HG03432 (cell line): ENCODE measurements around the gene HAO1.

Experiments
- ATAC-seq: cut with Tn5 transposase; IDR thresholded peaks from one replicate; pipeline ENCODE4 v1.9.1; 2021; ENCODE audit warnings: mild to moderate bottlenecking, moderate library complexity; ENCODE audit not compliant: unreplicated experiment

HAO1 gene

DNA sequence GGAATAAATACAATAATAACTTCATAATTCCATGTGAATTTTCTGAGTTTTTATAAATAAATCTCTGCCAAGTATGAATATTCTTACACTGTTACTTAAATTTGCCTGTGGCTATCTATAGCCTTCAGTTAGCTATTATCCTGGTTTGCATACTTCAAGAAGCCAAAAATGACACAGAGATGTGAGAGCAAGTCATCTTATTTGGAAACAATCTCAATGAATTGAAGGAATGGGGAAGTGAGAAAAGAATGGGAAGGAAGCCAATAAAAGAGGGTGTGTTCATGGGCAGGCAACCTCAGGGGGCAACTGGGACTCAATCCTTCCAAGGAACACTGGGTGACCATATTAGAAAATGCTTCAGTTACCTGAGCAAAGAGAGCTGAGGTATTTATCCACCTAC is 9.9 kb downstream of the HAO1 start:
- ATAC-seq = no peak

DNA sequence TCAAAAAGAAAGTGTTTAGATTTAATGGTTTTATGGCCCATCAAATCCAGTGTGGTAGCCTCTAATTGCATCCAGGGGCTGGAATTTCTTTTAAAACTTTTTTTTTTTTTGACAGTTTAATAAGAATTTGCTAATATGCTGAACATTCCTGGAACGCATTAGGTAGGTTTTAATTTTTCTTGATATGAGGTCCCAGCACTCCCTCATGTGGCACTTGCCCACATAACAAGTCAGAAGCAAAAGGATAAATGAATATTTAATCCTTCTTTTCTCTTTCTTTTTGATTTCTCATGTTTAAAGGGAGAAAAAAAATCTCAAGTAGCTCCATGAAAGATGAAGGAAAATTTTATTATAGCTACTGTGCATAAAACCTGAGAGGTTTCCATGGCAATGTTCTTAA is 13.5 kb downstream of the HAO1 start:
- no peak for ATAC-seq

DNA sequence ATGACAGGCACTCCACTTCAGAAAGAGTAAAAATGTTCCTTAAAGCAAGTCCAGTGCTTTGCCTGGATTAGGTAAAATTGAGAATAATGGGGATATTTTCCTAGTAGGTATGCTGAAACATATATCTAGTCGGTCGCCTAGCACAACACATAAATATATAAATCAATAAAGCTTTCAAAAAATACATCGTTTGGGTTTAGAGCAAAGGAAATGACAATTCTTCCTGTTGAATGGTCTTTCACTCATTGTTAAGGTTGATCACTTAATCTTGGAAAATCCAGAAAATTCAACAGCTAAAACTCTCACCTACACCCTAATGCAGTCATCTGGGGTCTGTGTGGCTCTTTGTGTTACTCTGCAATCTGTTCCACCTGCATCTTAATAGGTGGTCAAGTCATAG is 13.9 kb downstream of the HAO1 start:
- ATAC-seq = no peak

DNA sequence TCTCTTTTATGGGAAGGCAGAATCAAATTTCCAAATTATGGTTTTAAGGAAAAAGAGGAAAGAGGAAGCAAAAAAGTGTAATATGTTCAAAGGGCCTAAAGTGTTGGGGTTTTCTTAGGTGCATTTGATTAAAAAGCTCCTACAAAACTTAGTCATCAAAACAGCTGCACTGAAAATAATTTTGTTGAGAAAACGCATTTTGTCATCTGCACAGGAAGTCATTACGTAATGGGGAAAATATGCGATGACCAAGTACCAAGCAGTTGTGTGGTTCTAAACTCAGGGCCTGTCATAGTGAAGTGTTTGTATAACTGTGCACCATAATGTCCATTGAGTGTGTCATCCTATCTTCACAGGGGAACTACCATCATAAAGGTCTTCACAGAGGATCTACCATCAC is 15.6 kb downstream of the HAO1 start:
- peak; percentile 67 for ATAC-seq

DNA sequence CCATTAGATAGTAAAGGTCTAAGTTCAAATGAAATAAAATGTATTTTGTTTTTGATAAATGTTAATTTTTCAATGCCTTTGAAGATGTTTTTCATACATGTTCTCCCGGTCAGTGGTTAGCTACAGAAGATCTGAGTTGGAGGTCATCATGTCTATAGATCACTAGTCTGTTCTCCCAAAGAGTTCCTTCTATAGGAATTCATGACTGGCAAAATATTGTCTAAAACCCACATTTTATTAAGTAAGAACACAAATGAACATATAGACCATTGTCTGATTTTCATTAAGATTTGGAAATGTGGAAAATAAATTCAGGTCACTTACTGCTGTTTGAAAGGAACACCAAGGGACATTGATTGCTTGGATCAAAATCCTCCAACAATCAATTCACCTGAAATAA is 23.6 kb downstream of the HAO1 start:
- ATAC-seq = no peak

DNA sequence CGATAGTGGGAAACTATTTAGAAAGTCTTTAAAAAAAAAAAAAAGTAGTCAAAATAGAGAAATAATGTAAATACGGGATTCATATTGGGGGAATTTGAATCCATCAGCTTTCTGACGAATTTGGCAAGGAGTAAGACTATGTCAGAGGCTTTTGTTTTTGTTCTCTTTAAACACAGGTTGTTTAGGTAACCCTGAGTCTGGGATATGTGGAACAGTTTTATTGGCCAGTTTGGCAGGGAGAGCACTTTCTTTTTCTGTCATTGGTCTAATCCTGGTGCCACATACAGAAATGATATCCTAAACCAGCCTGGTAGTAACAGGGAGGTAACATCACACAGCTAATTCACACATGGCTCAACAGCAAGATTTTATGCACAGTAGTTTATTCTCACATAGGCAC is 27.7 kb downstream of the HAO1 start:
- no peak for ATAC-seq

DNA sequence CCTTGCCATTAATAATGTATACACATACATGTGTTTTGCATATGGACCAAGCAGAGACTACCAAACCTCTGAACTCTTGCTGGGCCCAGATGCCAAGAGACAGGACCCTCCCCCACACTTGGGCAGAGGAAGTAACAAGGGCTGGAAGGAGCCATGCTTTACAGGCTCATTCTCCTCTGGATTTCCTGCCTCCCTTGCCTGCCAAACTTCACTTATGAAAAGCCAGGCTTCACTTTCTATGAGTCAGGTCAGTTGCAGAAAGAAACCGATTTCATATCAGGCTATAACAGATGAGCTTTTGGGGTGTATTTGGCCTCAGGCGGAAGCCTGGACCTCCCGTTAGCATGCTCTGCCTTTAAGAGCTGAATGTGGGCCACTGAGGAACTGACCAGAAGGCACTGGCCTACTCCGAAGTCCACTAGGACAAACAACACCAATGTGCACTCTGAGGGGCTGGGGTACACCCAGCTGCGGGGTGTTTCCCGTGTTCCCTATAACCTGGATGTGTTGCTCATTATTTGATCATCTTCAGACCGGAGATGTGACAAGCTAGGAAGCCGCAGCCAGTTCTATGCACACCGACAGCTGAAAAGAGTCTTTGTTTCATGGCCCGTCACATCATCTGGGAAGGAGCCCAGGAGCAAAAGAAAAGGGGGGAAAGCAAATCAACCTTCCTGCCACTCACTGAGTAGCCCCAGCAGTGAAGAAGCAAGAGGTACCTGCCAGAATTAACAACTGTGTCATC is 28.5 kb downstream of the HAO1 start:
- ATAC-seq = no peak

DNA sequence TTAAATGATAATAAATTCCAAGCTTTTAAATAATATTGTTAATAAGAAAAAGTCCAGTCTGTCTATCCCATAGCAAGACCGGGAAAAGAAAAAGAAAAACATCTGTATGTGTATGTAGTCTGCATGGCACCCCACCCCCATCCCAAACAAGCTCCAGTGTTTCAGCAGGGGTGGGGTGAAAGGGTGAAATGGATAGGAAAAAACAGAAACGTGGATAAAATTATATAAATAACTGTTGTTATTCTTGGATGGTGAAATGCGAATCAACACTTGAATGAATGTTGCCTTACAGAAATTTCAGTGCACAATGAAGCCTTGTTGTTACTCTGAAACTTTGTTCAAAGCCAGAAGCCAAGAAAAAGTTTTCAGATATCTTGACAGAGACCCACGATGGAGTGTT is 31.4 kb downstream of the HAO1 start:
- no peak for ATAC-seq

DNA sequence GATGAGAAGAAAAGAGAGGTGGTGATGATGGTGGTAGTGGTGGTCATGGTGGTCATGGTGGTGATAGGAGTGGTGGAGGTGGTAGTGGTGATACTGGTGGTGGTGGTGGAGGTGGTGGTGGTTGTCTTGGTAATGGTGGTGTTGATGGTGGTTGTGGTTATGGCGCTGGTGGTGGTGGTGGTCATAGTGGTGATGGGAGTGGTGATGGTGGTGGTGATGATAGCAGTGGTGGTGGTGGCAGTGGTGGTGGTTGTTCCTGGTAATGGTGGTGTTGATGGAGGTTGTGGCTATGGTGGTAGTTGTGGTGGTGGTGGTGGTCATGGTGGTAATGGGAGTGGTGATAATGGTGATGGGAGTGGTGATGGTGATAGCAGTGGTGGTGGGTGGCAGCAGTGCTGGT is 36.8 kb downstream of the HAO1 start:
- ATAC-seq = no peak

DNA sequence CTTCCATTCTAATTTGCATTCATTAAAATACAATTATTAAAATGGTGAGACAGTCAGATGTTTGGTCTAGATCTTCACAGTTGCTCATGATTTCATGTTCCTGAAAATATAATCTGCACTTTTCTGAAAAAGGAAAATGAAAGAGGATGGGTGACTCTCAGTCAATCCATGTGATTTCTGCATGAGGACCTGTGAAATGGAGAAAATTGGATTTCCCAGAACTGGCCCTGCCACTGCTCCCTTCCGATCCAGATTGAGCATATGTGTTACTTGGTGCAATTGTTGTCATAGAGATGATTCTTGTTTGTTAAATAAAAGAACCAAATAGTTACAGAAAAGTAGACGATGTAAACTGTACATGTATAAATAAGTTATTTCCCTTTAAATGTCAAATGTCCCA is 37.4 kb downstream of the HAO1 start:
- no peak for ATAC-seq

DNA sequence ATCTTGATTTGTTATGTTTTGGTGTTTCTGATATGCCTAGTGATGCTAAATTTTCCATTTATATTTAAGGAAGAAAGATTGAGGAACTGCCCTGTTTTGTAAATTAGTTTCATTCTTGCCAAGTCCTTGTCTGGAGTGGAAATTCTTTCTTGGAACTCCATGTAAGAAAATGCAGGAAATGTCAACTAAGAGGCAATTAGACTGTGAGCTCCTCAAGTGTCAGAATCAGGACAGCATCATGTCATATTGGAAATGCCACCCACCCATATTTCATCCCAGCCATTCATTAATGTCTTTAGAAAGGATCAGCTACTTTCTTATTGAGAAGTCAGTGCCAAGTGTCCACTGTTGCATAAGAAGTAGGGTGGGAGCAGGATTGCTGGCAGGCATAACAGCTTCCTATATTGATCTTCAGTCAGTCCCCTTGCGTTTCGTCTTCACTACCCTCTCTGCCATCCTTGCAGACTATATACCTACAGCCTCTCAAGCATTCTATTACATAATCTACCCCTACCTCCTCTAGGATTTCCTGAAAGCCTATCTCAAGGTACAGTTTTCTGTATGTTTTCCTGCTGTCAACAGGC is 42.4 kb downstream of the HAO1 start:
- ATAC-seq = no peak

DNA sequence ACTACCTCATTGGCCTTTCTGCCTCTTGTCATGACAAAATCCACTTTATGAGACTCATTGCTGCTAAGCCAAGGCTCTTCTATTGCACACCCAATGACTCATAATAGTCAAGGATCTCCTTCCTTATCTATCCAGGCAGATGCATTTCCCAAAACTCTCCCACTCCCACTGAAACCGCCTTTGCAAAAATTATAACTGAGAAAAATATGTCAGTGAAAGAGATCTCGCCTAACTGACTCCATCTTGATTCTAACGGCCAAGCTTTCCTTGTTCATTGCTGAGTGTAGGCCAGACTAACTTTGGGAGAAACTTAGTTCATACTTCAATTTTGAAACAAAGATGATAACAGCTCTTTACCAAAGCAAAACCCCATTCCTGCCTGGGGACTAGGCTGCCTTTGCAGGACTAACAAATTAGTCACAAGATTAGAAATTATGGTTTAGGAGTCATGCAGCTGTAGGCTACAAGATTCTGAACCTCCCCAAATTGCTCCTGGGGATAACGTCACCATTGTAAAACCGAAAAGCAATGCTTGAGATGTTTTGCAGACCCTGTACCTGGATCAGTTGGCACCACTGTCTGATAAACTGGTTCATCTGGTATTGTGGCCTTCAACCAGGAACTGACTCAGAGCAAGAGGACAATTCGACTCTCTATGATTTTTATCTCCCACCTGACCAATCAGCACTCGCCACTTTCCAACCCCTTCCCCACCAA is 47.1 kb downstream of the HAO1 start:
- no peak for ATAC-seq

DNA sequence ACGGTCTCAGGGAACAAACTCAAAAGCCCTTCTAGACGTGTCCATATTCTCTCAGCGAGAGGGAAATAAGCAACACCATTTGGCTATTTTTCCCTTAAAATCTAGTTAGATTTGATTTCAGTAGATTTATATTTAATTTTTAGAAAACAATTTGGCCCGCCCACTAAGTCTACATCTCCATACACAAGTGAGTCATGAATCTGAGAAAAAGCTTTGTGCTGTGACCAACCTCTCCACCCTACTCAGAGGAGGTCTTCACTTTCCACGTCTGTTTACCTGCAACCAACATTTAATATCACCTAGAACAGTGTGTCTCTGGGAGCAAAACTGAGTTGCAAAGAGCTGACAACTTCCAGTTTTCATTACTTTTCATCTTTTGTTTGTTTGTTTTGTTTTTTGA is 48.6 kb downstream of the HAO1 start:
- ATAC-seq = no peak

DNA sequence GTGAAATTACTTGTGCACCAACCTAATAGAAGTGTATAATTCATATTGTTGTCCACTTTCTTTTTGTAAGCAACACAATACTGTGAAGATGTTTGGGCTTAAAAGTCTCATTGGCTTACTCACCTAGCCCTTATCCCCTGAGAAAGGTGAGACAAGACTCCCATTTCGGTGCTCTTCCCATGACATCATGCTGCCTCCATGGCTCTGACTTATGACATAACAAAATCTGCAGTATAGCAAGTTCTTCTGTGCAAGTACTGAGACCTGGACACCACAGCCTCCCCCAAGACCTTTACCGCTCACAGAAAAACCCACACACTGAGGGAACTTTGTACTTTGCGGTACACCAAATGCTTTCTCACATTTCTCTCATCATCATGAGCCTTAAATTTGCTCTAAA is 50.5 kb downstream of the HAO1 start:
- ATAC-seq = no peak

DNA sequence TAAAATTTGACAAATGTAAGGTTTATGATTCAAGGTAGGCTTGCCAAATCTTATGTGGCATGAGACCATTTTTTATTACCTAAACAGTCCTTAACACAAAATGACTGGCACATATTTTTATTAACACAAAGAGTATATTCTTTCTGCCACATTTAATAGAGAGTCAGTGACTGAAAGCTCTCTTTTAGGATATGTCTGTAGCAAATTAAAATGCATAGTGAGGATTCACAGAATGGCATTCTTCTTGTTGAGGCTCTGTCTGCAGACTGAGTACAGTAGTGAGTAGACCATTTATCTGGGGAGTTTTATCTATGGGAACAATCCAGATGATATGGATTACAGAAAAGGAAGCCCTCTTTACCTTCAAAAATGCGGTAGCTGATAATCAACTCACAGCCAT is 56.5 kb downstream of the HAO1 start:
- no peak for ATAC-seq

DNA sequence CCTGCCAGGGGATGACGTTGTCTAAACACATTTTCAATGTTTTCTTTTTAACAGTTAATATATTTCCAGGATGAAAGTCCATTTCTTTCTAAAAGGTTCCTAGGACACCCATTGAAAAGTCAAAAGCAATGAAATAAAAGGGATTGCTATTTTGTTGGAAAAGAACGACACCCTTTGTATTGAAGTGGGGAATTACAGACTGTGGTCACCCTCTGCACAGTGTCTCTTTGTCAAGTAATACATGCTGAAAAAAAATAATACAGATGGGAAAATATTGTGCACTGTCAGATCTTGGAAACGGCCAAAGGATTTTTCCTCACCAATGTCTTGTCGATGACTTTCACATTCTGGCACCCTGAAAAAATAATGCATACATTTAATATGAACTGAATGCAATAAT is 56.9 kb downstream of the HAO1 start:
- ATAC-seq = no peak

DNA sequence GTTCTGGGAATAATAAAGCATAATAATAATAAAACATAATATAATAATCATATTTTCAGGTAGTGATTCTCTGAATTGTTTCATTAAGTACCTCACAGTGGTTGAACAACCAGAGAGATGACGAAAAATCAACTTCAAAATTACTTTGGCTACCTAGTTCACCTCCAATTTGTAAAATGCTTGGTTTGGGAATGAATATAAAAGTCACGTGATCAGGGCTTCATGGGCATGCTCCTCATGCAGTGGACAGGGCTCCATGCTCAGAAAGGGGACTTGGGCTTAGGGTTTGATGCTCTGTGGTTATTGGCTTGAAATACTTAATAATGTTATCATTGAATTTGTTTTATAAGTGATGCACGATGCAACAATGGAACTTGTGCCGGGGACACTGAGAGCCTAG is 58.2 kb downstream of the HAO1 start:
- no peak for ATAC-seq

DNA sequence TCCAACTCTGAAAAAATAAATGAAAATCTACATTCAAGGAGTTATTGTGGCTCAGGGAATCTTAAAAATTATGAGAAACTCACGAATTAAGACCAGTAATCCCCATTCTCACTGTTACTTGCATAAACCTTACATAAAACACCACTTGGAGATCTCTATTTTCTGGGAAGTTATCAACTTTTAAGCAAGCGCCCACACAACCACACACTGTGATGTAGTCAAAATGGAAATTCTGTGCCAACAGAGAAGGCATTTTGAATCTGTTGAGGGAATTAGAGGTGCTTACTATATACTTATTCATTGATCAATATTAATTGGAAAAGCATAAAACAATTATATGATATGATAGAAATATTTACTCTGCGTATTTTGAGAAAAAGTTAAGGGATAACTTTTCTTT is 58.7 kb downstream of the HAO1 start:
- ATAC-seq = no peak

DNA sequence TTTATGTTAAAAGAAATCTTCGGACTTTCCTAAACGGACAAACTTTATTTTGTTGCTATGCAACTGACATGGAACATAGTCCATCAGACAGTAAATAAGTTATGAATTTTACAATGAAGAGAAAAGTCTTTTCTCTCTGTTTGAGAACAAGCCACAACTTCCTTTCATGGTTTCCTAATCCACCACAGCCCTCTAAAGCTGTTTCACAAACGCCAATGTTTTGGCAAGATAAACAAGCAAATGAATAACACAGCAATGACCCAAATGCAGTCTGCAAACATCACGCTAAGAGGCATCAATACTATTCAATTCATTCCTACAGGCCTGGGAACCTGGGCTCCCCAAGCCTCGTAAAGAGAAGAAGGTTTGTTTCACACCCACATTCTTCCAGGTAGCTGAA is 60.4 kb downstream of the HAO1 start:
- ATAC-seq = peak; percentile 72

DNA sequence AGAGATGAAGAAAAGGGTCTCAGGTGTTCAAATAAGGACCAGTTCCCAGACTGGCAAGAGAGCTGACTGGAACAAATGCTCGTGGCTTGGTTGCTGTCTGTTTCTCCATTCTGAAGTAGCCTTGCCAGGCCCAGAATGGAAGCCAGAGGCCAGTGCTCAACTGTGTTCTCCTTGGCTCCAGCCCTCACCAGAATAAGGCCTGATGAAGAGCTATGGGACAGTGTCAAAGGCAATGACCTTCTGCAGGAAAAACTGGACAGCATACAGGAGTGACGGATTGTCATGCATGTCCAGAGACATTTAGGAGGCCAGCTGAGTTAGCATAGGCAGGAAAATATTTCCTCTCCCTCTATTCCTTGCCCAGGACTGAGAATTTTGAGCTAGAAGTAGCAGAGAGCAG is 72.2 kb downstream of the HAO1 start:
- ATAC-seq = no peak

DNA sequence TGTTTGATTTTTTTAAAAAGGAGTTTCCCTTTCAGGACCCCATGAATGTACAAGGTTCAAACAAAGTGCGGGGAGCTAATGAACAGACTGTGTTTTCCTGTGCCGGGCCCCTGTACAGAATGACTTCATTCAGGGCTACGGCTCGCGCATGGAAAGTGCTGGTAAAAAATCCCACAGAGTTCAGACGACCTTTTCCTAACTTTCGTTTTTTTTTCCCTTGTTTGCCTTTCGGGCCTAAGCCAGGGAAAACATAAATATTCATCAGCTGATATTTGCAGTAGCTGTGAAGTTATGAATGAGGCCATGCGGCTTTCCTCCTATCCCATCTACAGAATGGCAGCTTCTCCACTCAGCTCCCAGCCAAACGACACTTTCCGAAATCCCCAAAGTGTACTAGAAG is 74.0 kb downstream of the HAO1 start:
- ATAC-seq = no peak

DNA sequence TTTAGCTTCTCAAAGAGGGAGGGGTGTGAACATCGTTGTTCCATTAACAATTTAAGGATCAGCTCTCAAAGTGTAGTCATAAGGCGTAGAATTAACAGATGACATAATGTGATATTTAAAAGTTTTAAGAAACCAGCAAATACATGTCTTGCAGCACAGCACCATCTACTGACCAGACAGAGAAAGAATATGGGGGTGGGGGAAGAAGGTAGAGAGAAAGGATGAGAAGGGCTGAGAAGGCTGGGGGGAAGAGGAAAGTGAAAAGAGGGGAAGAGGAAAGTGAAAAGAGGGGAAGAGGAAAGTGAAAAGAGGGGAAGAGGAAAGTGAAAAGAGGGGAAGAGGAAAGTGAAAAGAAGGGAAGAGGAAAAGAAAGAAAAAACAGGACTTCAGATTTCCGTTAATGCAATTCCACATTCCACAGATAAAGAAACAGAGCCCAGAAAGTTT is 80.9 kb downstream of the HAO1 start:
- peak; percentile 82 for ATAC-seq
